GM18951 (cell line): ENCODE measurements around the gene FOXE3.

ENCODE experiments used
- POLR2A ChIP-seq: IDR thresholded peaks from 4 replicates; pipeline ENCODE4 v1.6.1; 2011; ENCODE audit warnings: mild to moderate bottlenecking; ENCODE audit not compliant: insufficient read length, insufficient read depth; ENCODE audit errors: extremely low read depth
- in situ Hi-C: fragments of 300-500 bp; cut with MboI; formaldehyde crosslinking; loops from one replicate; pipeline ENCODE4 v1.12.0; 2022; ENCODE audit warnings: low sequenced_read_pairs, mixed read lengths, inconsistent platforms; ENCODE audit not compliant: unreplicated experiment

The FOXE3 gene

GRCh38 chr1:47415728-47416318 lies at the start of gene FOXE3:
Gene FOXE3, plus strand, starts transcription at chr1:47416285. Its CDS starts 31 bp downstream, at chr1:47416316.
- in situ Hi-C loops: no loop called here
- TF ChIP-seq POLR2A: no peak

GRCh38 chr1:47367651-47368050 lies 48.4 kb upstream of the FOXE3 start:
- TF ChIP-seq POLR2A: no peak
- in situ Hi-C loops: no loop called here

- TF ChIP-seq POLR2A: no peak
- in situ Hi-C loops: no loop called here
Observed at GRCh38 chr1:47371016-47371517, 45.0 kb upstream of the FOXE3 start.

- in situ Hi-C loops: no loop called here
- no peak for TF ChIP-seq POLR2A
Observed at GRCh38 chr1:47374501-47374900, 41.6 kb upstream of the FOXE3 start.

GRCh38 chr1:47378147-47378546 lies 37.9 kb upstream of the FOXE3 start:
- in situ Hi-C loops: no loop called here
- TF ChIP-seq POLR2A: no peak

GRCh38 chr1:47380699-47381098 lies 35.4 kb upstream of the FOXE3 start:
- in situ Hi-C loops: no loop called here
- no peak for TF ChIP-seq POLR2A

GRCh38 chr1:47382399-47382983 lies 33.6 kb upstream of the FOXE3 start:
- in situ Hi-C loops: no loop called here
- no peak for TF ChIP-seq POLR2A

GRCh38 chr1:47384083-47384482 lies 32.0 kb upstream of the FOXE3 start:
- TF ChIP-seq POLR2A: no peak
- in situ Hi-C loops: no loop called here

GRCh38 chr1:47385020-47385419 lies 31.1 kb upstream of the FOXE3 start:
- no peak for TF ChIP-seq POLR2A
- in situ Hi-C loops: no loop called here

- no peak for TF ChIP-seq POLR2A
- in situ Hi-C loops: no loop called here
Observed at GRCh38 chr1:47386268-47386667, 29.8 kb upstream of the FOXE3 start.

- in situ Hi-C loops: no loop called here
- TF ChIP-seq POLR2A: no peak
Observed at GRCh38 chr1:47388030-47388890, 27.8 kb upstream of the FOXE3 start.

- TF ChIP-seq POLR2A: no peak
Observed at GRCh38 chr1:47388891-47389238, 27.2 kb upstream of the FOXE3 start.

GRCh38 chr1:47389731-47390130 lies 26.4 kb upstream of the FOXE3 start:
- in situ Hi-C loops: no loop called here
- no peak for TF ChIP-seq POLR2A

More at GRCh38 chr1:47388891-47389238, 27.2 kb upstream of the FOXE3 start:
- in situ Hi-C loops: no loop called here
